K562 (cell line): Measurements from ENCODE around the gene SDC3. TPM values are rescaled to one million over a fixed set of nuclear protein-coding genes. Genes with fewer than 3 reads are reported as not detected.

Source experiments
- ATAC-seq: fragments of 200-7000 bp; cut with Tn5 transposase; 3 replicates; pipeline ENCODE4 v1.9.1; 2020; ENCODE audit warnings: moderate library complexity
- BruUV-seq: library from RNA; stranded (reverse); fragments of 400-500 nt; replicated peaks from 2 replicates; lab custom pipeline; 2021; lab: Mats Ljungman, UMichigan
- CTCF ChIA-PET: fragments of 300-600 bp; formaldehyde crosslinking; extraction: SDS; loops from one replicate; lab custom pipeline; 2021; ENCODE audit warnings: low intra/inter-chr PET ratio; lab: Yijun Ruan, JAX
- POLR2A ChIA-PET: fragments of 300-600, 350-650 bp; sonication (Branson Sonifier 250); formaldehyde crosslinking; extraction: SDS; loops from one replicate; lab custom pipeline; 2021; ENCODE audit warnings: antibody characterized with exemption, inconsistent platforms; lab: Yijun Ruan, JAX
- DNase-seq, 4 experiments: peaks; one replicate each; pipeline versions ENCODE4 v3.0.0 to v3.0.0-alpha.2; 2011 to 2018; ENCODE audit warnings: low spot score in 3 of 4, mixed read lengths in 3 of 4; ENCODE audit errors: extremely low read depth in 1 of 4
- FAIRE-seq: peaks from 2 replicates; lab custom pipeline; 2011; peaks lifted over from hg19 to GRCh38; lab: Jason Lieb, UNC
- H2AFZ ChIP-seq: 2 replicates; pipeline ENCODE4 v1.6.0; 2011; ENCODE audit warnings: low read depth, low read length, control low read depth, inconsistent platforms
- H3K27ac ChIP-seq: fragments of 200-600 bp; 3 replicates; pipeline ENCODE4 v1.8.0; 2011; ENCODE audit warnings: low read depth, mild to moderate bottlenecking, control low read depth, inconsistent platforms, low read length, moderate library complexity, mixed read lengths; ENCODE audit errors: extremely low read depth
- H3K27me3 ChIP-seq, 2 experiments: fragments of 300-600 bp in 1 of 2; 2 replicates in 1 of 2; 3 replicates in 1 of 2; pipeline versions ENCODE4 v1.6.0 to v1.8.0; 2011; ENCODE audit warnings: inconsistent platforms in 2 of 2, low read length in 2 of 2, mild to moderate bottlenecking in 1 of 2, mixed read lengths in 1 of 2, moderate library complexity in 1 of 2; ENCODE audit not compliant: control insufficient read depth in 2 of 2, insufficient read depth in 2 of 2
- H3K36me3 ChIP-seq: fragments of 300-600 bp; 3 replicates; pipeline ENCODE4 v1.8.0; 2011; ENCODE audit warnings: mild to moderate bottlenecking, low read length, inconsistent platforms; ENCODE audit not compliant: control insufficient read depth, insufficient read depth
- H3K4me1 ChIP-seq, 2 experiments: fragments of 200-600 bp in 1 of 2; replicated peaks in 1 of 2; 2 replicates in 1 of 2; 3 replicates in 1 of 2; pipeline versions ENCODE4 v1.5.1 to v1.8.0; 2011; ENCODE audit warnings: inconsistent platforms in 2 of 2, low read length in 2 of 2, mild to moderate bottlenecking in 1 of 2, mixed read lengths in 1 of 2, moderate library complexity in 1 of 2; ENCODE audit not compliant: control insufficient read depth in 2 of 2, insufficient read depth in 2 of 2
- H3K4me2 ChIP-seq: 2 replicates; pipeline ENCODE4 v1.6.1; 2011; ENCODE audit warnings: low read length, control low read depth, inconsistent platforms, mixed read lengths; ENCODE audit not compliant: insufficient read depth
- H3K4me3 ChIP-seq: fragments of 200-600 bp; sonication (generic), shearing (Covaris generic); 2 replicates; pipeline ENCODE4 v1.5.1; 2016; ENCODE audit warnings: control low read depth, inconsistent platforms
- H3K79me2 ChIP-seq: fragments of 200-600 bp; 3 replicates; pipeline ENCODE4 v1.8.0; 2011; ENCODE audit warnings: low read length, inconsistent platforms; ENCODE audit not compliant: control insufficient read depth, insufficient read depth
- H3K9ac ChIP-seq, 2 experiments: 2 replicates each; pipeline versions ENCODE4 v1.6.0 to v1.6.1; 2011; ENCODE audit warnings: low read depth in 2 of 2, low read length in 2 of 2, control low read depth in 1 of 2, inconsistent platforms in 1 of 2, mild to moderate bottlenecking in 1 of 2, mixed read lengths in 1 of 2; ENCODE audit not compliant: insufficient read depth in 1 of 2
- H3K9me1 ChIP-seq: one replicate; pipeline ENCODE4 v1.6.0; 2011; ENCODE audit warnings: inconsistent platforms, mild to moderate bottlenecking, low read length, moderate library complexity; ENCODE audit not compliant: control insufficient read depth, insufficient read depth
- H3K9me3 ChIP-seq: replicated peaks from 2 replicates; pipeline ENCODE4 v1.5.1; 2011; ENCODE audit warnings: low read depth, low read length, inconsistent platforms; ENCODE audit not compliant: control insufficient read depth, insufficient read depth
- H4K20me1 ChIP-seq: replicated peaks from 2 replicates; pipeline ENCODE4 v1.6.1; 2011; ENCODE audit warnings: low read length, inconsistent platforms, mixed read lengths; ENCODE audit not compliant: control insufficient read depth, insufficient read depth
- ARID2 ChIP-seq: fragments of 450-650 bp; IDR thresholded peaks from 2 replicates; pipeline ENCODE4 v1.6.1; 2017; ENCODE audit warnings: antibody characterized with exemption, mild to moderate bottlenecking
- ATF3 ChIP-seq, 2 experiments: fragments of 450-650 bp in 1 of 2; sonication (generic) in 1 of 2; formaldehyde crosslinking in 1 of 2; IDR thresholded peaks in 1 of 2; conservative IDR thresholded peaks in 1 of 2; 2 replicates each; pipeline versions ENCODE4 v1.6.1 to v1.8.1; 2016 to 2023; ENCODE audit warnings: mild to moderate bottlenecking in 2 of 2, moderate library complexity in 2 of 2, inconsistent platforms in 1 of 2, missing genetic modification reagents in 1 of 2
- CHD4 ChIP-seq: fragments of 200-600 bp; sonication (generic); IDR thresholded peaks from 3 replicates; pipeline ENCODE4 v1.6.1; 2012; ENCODE audit warnings: low read depth, mild to moderate bottlenecking, mixed read lengths, low read length, inconsistent platforms; ENCODE audit not compliant: insufficient read depth, insufficient replicate concordance, poor library complexity, severe bottlenecking
- EGR1 ChIP-seq: fragments of 450-650 bp; conservative IDR thresholded peaks from 2 replicates; pipeline ENCODE4 v1.6.1; 2017; ENCODE audit warnings: mild to moderate bottlenecking
- EP300 ChIP-seq: IDR thresholded peaks from 2 replicates; pipeline ENCODE4 v1.6.1; 2012; ENCODE audit warnings: low read length, improper control_type of control experiment
- ETS2 ChIP-seq: IDR thresholded peaks from 2 replicates; pipeline ENCODE4 v1.6.1; 2016; ENCODE audit warnings: borderline replicate concordance, missing genetic modification characterization, mild to moderate bottlenecking, moderate library complexity, missing compliant biosample characterization; ENCODE audit not compliant: poor library complexity, severe bottlenecking
- FUS ChIP-seq: fragments of 200-400 bp; formaldehyde crosslinking; optimal IDR thresholded peaks from 2 replicates; pipeline ENCODE3; 2017; ENCODE audit warnings: low read depth, low read length
- HDAC2 ChIP-seq: fragments of 450-650 bp; IDR thresholded peaks from 2 replicates; pipeline ENCODE4 v1.6.1; 2016; ENCODE audit warnings: mild to moderate bottlenecking
- HDAC8 ChIP-seq: fragments of 450-650 bp; IDR thresholded peaks from 2 replicates; pipeline ENCODE4 v1.6.1; 2016; ENCODE audit warnings: mild to moderate bottlenecking, missing genetic modification characterization, moderate library complexity, missing compliant biosample characterization
- MITF ChIP-seq: IDR thresholded peaks from 2 replicates; pipeline ENCODE4 v1.6.1; 2014; ENCODE audit warnings: antibody characterized with exemption
- NRF1 ChIP-seq, 2 experiments: fragments of 450-650 bp; IDR thresholded peaks in 1 of 2; conservative IDR thresholded peaks in 1 of 2; 2 replicates each; pipeline ENCODE4 v1.6.1; 2014; ENCODE audit warnings: mild to moderate bottlenecking in 2 of 2
- PHB ChIP-seq: fragments of 250-450 bp; sonication (Bioruptor Pico); IDR thresholded peaks from 2 replicates; pipeline ENCODE4 v1.5.0; 2021
- POLR2H ChIP-seq: IDR thresholded peaks from 2 replicates; pipeline ENCODE4 v1.6.1; 2016; ENCODE audit warnings: missing genetic modification characterization, low read depth, mild to moderate bottlenecking, control low read depth, missing compliant biosample characterization, moderate library complexity
- TEAD2 ChIP-seq: fragments of 450-650 bp; IDR thresholded peaks from 2 replicates; pipeline ENCODE4 v1.6.1; 2016; ENCODE audit warnings: missing genetic modification characterization, control low read depth, missing compliant biosample characterization
- U2AF1 ChIP-seq: fragments of 200-400 bp; formaldehyde crosslinking; optimal IDR thresholded peaks from 2 replicates; pipeline ENCODE3; 2017; ENCODE audit warnings: mild to moderate bottlenecking, low read depth, low read length, moderate library complexity
- ZFX ChIP-seq: sonication (generic); formaldehyde crosslinking; IDR thresholded peaks from 2 replicates; pipeline ENCODE4 v1.8.0; 2022; ENCODE audit warnings: mild to moderate bottlenecking, missing genetic modification reagents, moderate library complexity
- ZNF197 ChIP-seq: fragments of 200-800 bp; sonication (Bioruptor generic); IDR thresholded peaks from 2 replicates; pipeline ENCODE4 v1.6.1; 2016; ENCODE audit warnings: low read depth, missing genetic modification characterization, missing compliant biosample characterization
- ZNF224 ChIP-seq: sonication (generic); formaldehyde crosslinking; IDR thresholded peaks from 2 replicates; pipeline ENCODE4 v1.8.0; 2022; ENCODE audit warnings: mild to moderate bottlenecking, missing genetic modification reagents
- ZNF324 ChIP-seq: fragments of 250-450 bp; sonication (Bioruptor Pico); IDR thresholded peaks from 2 replicates; pipeline ENCODE4 v1.4.0; 2020; ENCODE audit warnings: mild to moderate bottlenecking
- ZNF830 ChIP-seq: fragments of 250-450 bp; sonication (Bioruptor Pico); IDR thresholded peaks from 2 replicates; pipeline ENCODE4 v1.5.0; 2021; ENCODE audit warnings: mild to moderate bottlenecking
- in situ Hi-C: fragments of 300-500 bp; cut with MboI; formaldehyde crosslinking; loops from 4 replicates; pipeline ENCODE4 v1.15.0; 2018; ENCODE audit warnings: inconsistent platforms, mixed read lengths
- intact Hi-C: fragments of 100-400 bp; cut with micrococcal nuclease; formaldehyde crosslinking; loops from 2 replicates; pipeline ENCODE4 v1.14.2; 2022
- polyA plus RNA-seq, 8 experiments: library from polyadenylated mRNA; depleted of rRNA in 4 of 8; stranded (reverse) in 5 of 8; unstranded in 3 of 8; fragments of >200 nt; fragmentation: Nextera tagmentation in 2 of 8; fragmentation: Illumina TruSeq in 1 of 8; extraction: Ambion mirVana in 2 of 8; extraction: Trizol in 1 of 8; gene quantifications; 2 replicates each; pipeline versions ENCODE4 v1.2.1 to v1.2.3, GENCODE V29; 2011 to 2014; ENCODE audit warnings: inconsistent platforms in 1 of 8, missing spikeins in 1 of 8
- total RNA-seq, 7 experiments: library from RNA; depleted of rRNA in 6 of 7; stranded (reverse); fragments of >200 nt in 6 of 7; fragmentation: Illumina TruSeq in 2 of 7; extraction: Trizol in 2 of 7; gene quantifications; 2 replicates each; pipeline versions ENCODE4 v1.2.1 to v1.2.3, GENCODE V29; 2011 to 2021; ENCODE audit warnings: low replicate concordance in 1 of 7

Gene SDC3
- total and polyA plus RNA-seq, 9 of the 15 experiments (the other 6 are each of a cell fraction or from before 2014, with no cell fraction given), result 0.38 to 44.1 (median 12.1) TPM

- TF ChIP-seq CHD4, result no peak
- no peak for TF ChIP-seq ZNF324 (CRISPR knock-in tag)
Measured at GRCh38 chr1:30857964-30858363, 50.6 kb downstream of the SDC3 start (continued).

- no peaks in the 10 kb centered on the region for H3K9me3 ChIP-seq
- BruUV-seq, result no TSS peak
- H3K79me2 ChIP-seq, result no peaks in the 10 kb centered on the region
- no peak overlapping the region for H3K9ac ChIP-seq
- ChIA-PET CTCF (no interaction called here), POLR2A (no interaction called here)
- H2AFZ ChIP-seq, result no peak overlapping the region
- in situ Hi-C loops (no loop called here), intact Hi-C loops (loop anchor here (5.0 kb wide), 1 partner anchor 55 kb away; no protein-coding TSS in a partner anchor)
- no peak for FAIRE-seq
- no peak overlapping the region for H3K4me3 ChIP-seq
- H3K27ac ChIP-seq, result no peak overlapping the region
- H3K4me1 ChIP-seq, result peaks cover 19 to 28% of the 10 kb centered on the region in 2 experiments
- no peak overlapping the region for H3K4me2 ChIP-seq
- no peaks in the 10 kb centered on the region for H3K9me1 ChIP-seq
- no peak for ATAC-seq
- H3K36me3 ChIP-seq, result no peaks in the 10 kb centered on the region
- no peak for DNase-seq
- TF ChIP-seq TEAD2 (tag) (no peak), U2AF1 (no peak), MITF (no peak), ARID2 (no peak), ZNF224 (CRISPR knock-in tag) (no peak), ATF3 (IDR thresholded peaks at IDR 0.05) (no peak), ATF3 (CRISPR knock-in tag; conservative IDR thresholded peaks at IDR 0.05) (no peak), HDAC2 (no peak), EP300 (no peak), EGR1 (no peak), FUS (no peak), ZNF197 (CRISPR knock-in tag) (no peak), ZNF830 (CRISPR knock-in tag) (no peak), NRF1 (conservative IDR thresholded peaks at IDR 0.05 in 1 of 2, IDR thresholded peaks at IDR 0.05 in 1 of 2) (no peak), PHB (no peak), HDAC8 (tag) (no peak), ETS2 (tag) (no peak), POLR2H (no peak), ZFX (CRISPR knock-in tag) (no peak)
- H3K27me3 ChIP-seq, result no peaks in the 10 kb centered on the region
- H4K20me1 ChIP-seq, result no peaks in the 10 kb centered on the region
Measured at GRCh38 chr1:30857062-30857461, 51.5 kb downstream of the SDC3 start.
